ENCODE results near the gene STARD9. TPM values are rescaled to one million over a fixed set of nuclear protein-coding genes. Genes with fewer than 3 reads are reported as not detected.

The STARD9 gene
- total and polyA plus RNA-seq, 2 of the 13 experiments (the other 11 are each of a cell fraction or from before 2014, with no cell fraction given) = 5.3 to 7.5 TPM

GRCh38 chr15:42742149-42742548 is 166.7 kb downstream of the STARD9 start:
- Histone ChIP-seq H3K27me3 (ENCODE audit: control insufficient read depth in 1 of 2, insufficient read depth in 2 of 2, low read length in 2 of 2) (no peaks in the 10 kb centered on the region), H4K20me1 (ENCODE audit: insufficient read depth, low read length) (no peaks in the 10 kb centered on the region), H3K4me3 (replicated peaks in 1 of 3; ENCODE audit: insufficient read depth in 1 of 3, low read depth in 2 of 3, low read length in 3 of 3) (no peak overlapping the region), H2AFZ (ENCODE audit: low read length) (no peak overlapping the region), H3K4me2 (ENCODE audit: low read depth, low read length) (no peak overlapping the region), H3K27ac (ENCODE audit: extremely low read length, insufficient read depth, low read length) (no peak overlapping the region), H3K79me2 (ENCODE audit: insufficient read depth, low read length) (no peaks in the 10 kb centered on the region), H3K9me3 (ENCODE audit: low read length) (no peaks in the 10 kb centered on the region), H3K36me3 (replicated peaks in 1 of 2; ENCODE audit: control insufficient read depth in 1 of 2, insufficient read depth in 2 of 2, low read length in 2 of 2) (peaks cover 1 to 6% of the 10 kb centered on the region in 2 experiments; a peak in 3 of 5 replicates), H3K4me1 (ENCODE audit: insufficient read depth, low read length) (no peaks in the 10 kb centered on the region), H3K9ac (ENCODE audit: insufficient read depth, low read depth, low read length) (no peak overlapping the region)
- FAIRE-seq (no peak), ATAC-seq (no peak), DNase-seq (ENCODE audit: low spot score) (no peak)
- ChIA-PET POLR2A (no interaction called here), CTCF (ENCODE audit: low intra/inter-chr PET ratio, low total read pairs) (no interaction called here)
- no peak for TF ChIP-seq FOSL1 (CRISPR knock-in tag; IDR thresholded peaks at IDR 0.05; ENCODE audit: borderline replicate concordance)
- TF ChIP-seq MYNN (CRISPR knock-in tag; IDR thresholded peaks at IDR 0.05; ENCODE audit: low read depth) = no peak
- TF ChIP-seq ZNF143 (CRISPR knock-in tag; IDR thresholded peaks at IDR 0.05) = no peak
- TF ChIP-seq ZNF10 (CRISPR knock-in tag; IDR thresholded peaks at IDR 0.05; ENCODE audit: borderline replicate concordance, low read depth) = no peak
- no peak for TF ChIP-seq ZNF281 (CRISPR knock-in tag; IDR thresholded peaks at IDR 0.05; ENCODE audit: borderline replicate concordance)
- TF ChIP-seq ZNF317 (CRISPR knock-in tag; IDR thresholded peaks at IDR 0.05) = no peak
- TF ChIP-seq ELF4 (CRISPR knock-in tag; IDR thresholded peaks at IDR 0.05; ENCODE audit: borderline replicate concordance) = no peak
- no peak for TF ChIP-seq ZNF841 (CRISPR knock-in tag; IDR thresholded peaks at IDR 0.05; ENCODE audit: borderline replicate concordance)
- no peak for TF ChIP-seq ZC3H13 (CRISPR knock-in tag; IDR thresholded peaks at IDR 0.05)
- TF ChIP-seq RAD51 (IDR thresholded peaks at IDR 0.05; ENCODE audit: borderline replicate concordance) = no peak
- no peak for TF ChIP-seq ZNF251 (CRISPR knock-in tag; IDR thresholded peaks at IDR 0.05)
- TF ChIP-seq ZNF138 (CRISPR knock-in tag; IDR thresholded peaks at IDR 0.05; ENCODE audit: low read depth) = no peak
- TF ChIP-seq ZFP37 (CRISPR knock-in tag; IDR thresholded peaks at IDR 0.05; ENCODE audit: borderline replicate concordance) = no peak
- TF ChIP-seq, protein P1, sequence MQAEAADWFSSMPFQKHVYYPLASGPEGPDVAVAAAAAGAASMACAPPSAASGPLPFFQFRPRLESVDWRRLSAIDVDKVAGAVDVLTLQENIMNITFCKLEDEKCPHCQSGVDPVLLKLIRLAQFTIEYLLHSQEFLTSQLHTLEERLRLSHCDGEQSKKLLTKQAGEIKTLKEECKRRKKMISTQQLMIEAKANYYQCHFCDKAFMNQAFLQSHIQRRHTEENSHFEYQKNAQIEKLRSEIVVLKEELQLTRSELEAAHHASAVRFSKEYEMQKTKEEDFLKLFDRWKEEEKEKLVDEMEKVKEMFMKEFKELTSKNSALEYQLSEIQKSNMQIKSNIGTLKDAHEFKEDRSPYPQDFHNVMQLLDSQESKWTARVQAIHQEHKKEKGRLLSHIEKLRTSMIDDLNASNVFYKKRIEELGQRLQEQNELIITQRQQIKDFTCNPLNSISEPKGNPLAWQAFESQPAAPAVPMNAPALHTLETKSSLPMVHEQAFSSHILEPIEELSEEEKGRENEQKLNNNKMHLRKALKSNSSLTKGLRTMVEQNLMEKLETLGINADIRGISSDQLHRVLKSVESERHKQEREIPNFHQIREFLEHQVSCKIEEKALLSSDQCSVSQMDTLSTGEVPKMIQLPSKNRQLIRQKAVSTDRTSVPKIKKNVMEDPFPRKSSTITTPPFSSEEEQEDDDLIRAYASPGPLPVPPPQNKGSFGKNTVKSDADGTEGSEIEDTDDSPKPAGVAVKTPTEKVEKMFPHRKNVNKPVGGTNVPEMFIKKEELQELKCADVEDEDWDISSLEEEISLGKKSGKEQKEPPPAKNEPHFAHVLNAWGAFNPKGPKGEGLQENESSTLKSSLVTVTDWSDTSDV (CRISPR knock-in tag; IDR thresholded peaks at IDR 0.05) = no peak
- TF ChIP-seq CHCHD3 (CRISPR knock-in tag; IDR thresholded peaks at IDR 0.05) = no peak
- 90% methylated on average over 4 of the region's 4 CpGs for WGBS (ENCODE audit: low lambda C conversion rate)
- intact Hi-C loops (cut with micrococcal nuclease; ENCODE audit: unreplicated experiment) (no loop called here), in situ Hi-C loops (cut with HindIII; ENCODE audit: extremely low pct_ligation_motif_present, low pct_unique_long_range_greater_than_20kb) (no loop called here)
- BruUV-seq (replicated peaks) = no TSS peak
